ENCODE results near the gene HOXD13.

The HOXD13 gene

DNA sequence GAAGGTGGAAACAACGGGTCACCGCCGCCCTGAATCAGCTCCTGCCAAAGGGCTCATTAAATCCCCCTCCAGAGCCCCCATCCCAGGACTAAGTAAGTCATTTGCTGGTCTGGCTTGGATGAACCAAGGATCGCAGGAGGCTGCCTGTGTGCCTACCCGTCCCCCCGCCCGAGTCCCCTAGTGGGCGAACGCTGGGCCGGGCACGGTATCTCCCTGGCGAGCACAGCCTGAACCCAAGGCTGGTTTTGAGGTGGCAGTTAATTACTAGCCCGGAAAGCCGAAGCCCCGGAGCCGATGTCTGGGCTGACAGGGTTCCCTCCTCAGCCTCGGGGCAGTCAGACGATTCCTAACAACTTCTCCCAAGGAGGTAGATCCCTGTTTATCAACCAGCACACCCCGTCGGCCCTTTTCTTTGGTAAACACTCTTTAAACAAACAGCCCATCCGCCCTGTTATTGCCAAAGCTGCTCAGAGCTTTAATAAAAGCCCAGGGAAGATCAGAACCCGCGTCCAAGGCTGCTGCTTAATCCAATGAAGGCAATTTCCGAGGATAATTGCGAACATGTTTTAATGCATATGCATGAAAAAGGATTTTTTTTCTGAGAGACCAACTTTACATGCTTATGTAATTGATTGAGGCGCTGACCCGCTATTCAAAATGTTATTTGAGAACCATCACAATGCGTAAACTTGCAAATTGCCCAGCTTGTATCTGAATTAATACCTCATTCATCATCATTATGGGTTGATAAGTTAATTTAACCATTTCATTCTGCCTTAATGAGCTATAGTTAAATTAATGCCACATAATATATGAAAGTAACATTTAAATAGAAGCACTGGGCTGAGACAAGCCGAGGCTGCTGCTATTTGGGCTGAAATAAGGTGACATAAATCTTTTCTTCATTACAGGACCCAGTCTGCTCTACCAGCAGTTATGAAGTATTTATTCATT lies 19.3 kb upstream of the HOXD13 start (continued):
- TF ChIP-seq, protein P1, sequence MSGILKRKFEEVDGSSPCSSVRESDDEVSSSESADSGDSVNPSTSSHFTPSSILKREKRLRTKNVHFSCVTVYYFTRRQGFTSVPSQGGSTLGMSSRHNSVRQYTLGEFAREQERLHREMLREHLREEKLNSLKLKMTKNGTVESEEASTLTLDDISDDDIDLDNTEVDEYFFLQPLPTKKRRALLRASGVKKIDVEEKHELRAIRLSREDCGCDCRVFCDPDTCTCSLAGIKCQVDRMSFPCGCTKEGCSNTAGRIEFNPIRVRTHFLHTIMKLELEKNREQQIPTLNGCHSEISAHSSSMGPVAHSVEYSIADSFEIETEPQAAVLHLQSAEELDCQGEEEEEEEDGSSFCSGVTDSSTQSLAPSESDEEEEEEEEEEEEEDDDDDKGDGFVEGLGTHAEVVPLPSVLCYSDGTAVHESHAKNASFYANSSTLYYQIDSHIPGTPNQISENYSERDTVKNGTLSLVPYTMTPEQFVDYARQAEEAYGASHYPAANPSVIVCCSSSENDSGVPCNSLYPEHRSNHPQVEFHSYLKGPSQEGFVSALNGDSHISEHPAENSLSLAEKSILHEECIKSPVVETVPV (CRISPR knock-in tag; IDR thresholded peaks at IDR 0.05), result no peak
- no peak for TF ChIP-seq SNAI2 (CRISPR knock-in tag; IDR thresholded peaks at IDR 0.05)
- no peak for TF ChIP-seq ZFP3 (CRISPR knock-in tag; IDR thresholded peaks at IDR 0.05)
- no peak for TF ChIP-seq ARNTL (CRISPR knock-in tag; IDR thresholded peaks at IDR 0.05; ENCODE audit: borderline replicate concordance, low read depth)
- no peak for TF ChIP-seq PPARA (CRISPR knock-in tag; IDR thresholded peaks at IDR 0.05; ENCODE audit: borderline replicate concordance)
- no peak for TF ChIP-seq TCF4 (CRISPR knock-in tag; IDR thresholded peaks at IDR 0.05; ENCODE audit: borderline replicate concordance)
- TF ChIP-seq GLIS3 (CRISPR knock-in tag; IDR thresholded peaks at IDR 0.05), result no peak
- no peak for TF ChIP-seq ISL1 (CRISPR knock-in tag; IDR thresholded peaks at IDR 0.05)
- TF ChIP-seq ZFP30 (CRISPR knock-in tag; IDR thresholded peaks at IDR 0.05), result no peak
- TF ChIP-seq ZNF565 (CRISPR knock-in tag; conservative IDR thresholded peaks at IDR 0.05; ENCODE audit: low read depth), result no peak
- TF ChIP-seq, protein P2, sequence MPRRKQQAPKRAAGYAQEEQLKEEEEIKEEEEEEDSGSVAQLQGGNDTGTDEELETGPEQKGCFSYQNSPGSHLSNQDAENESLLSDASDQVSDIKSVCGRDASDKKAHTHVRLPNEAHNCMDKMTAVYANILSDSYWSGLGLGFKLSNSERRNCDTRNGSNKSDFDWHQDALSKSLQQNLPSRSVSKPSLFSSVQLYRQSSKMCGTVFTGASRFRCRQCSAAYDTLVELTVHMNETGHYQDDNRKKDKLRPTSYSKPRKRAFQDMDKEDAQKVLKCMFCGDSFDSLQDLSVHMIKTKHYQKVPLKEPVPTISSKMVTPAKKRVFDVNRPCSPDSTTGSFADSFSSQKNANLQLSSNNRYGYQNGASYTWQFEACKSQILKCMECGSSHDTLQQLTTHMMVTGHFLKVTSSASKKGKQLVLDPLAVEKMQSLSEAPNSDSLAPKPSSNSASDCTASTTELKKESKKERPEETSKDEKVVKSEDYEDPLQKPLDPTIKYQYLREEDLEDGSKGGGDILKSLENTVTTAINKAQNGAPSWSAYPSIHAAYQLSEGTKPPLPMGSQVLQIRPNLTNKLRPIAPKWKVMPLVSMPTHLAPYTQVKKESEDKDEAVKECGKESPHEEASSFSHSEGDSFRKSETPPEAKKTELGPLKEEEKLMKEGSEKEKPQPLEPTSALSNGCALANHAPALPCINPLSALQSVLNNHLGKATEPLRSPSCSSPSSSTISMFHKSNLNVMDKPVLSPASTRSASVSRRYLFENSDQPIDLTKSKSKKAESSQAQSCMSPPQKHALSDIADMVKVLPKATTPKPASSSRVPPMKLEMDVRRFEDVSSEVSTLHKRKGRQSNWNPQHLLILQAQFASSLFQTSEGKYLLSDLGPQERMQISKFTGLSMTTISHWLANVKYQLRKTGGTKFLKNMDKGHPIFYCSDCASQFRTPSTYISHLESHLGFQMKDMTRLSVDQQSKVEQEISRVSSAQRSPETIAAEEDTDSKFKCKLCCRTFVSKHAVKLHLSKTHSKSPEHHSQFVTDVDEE (CRISPR knock-in tag; IDR thresholded peaks at IDR 0.05), result no peak
- TF ChIP-seq CSDC2 (CRISPR knock-in tag; IDR thresholded peaks at IDR 0.05), result no peak

DNA sequence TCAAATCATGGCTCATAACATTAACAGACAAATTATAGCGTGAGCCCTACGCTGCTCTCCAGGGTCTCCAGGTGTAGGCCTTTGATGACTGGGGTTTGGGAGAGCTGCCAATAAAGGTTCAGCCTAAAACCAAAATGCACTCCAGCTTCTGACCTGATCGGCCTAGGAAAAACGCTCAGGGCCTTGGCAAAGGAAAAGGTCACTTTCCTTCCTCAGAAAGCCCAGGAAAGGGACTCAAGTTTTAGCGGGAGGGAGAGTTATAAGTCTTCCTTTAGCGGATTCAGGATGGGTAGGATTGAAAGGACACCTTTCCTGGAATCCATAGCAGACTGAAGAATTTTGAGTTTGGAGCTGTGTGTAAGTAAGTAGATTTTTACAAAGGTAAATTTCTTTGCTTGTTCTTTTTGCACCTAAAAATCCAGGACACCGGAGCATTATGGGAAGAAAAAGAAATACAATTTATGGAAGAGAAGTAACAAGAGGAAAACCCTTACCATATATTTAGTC lies 17.5 kb upstream of the HOXD13 start:
- ATAC-seq, result no peak
- TF ChIP-seq, protein P1 (CRISPR knock-in tag; IDR thresholded peaks at IDR 0.05), result no peak
- TF ChIP-seq BACH2 (CRISPR knock-in tag; IDR thresholded peaks at IDR 0.05; ENCODE audit: borderline replicate concordance), result no peak
- TF ChIP-seq OSR1 (CRISPR knock-in tag; IDR thresholded peaks at IDR 0.05), result no peak
- no peak for TF ChIP-seq ISL1 (CRISPR knock-in tag; IDR thresholded peaks at IDR 0.05)
- no peak for TF ChIP-seq RARB (CRISPR knock-in tag; IDR thresholded peaks at IDR 0.05)
- TF ChIP-seq ZNF70 (CRISPR knock-in tag; IDR thresholded peaks at IDR 0.05), result no peak
- TF ChIP-seq ZFP30 (CRISPR knock-in tag; IDR thresholded peaks at IDR 0.05), result no peak
- TF ChIP-seq TCF4 (CRISPR knock-in tag; IDR thresholded peaks at IDR 0.05; ENCODE audit: borderline replicate concordance), result no peak
- no peak for TF ChIP-seq ZNF565 (CRISPR knock-in tag; conservative IDR thresholded peaks at IDR 0.05; ENCODE audit: low read depth)

DNA sequence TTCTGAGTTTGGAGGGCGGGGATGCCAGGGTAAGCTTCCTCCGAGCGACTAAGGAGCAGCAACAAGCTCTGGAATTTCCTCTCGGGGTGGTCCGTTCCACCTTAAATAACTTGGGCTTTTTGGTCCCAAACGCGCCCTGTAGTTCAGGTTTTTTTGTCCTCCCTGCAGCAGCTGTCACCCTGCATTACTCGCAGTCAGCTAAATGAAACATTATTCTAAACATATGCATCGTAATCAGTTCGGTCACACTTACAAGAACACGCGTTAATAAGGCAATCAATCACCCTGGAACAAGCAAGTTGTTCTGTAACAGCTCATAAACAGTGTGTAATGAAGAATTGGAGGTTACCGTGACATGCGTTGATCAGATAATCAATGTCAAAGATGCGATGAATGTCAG lies 17.0 kb upstream of the HOXD13 start:
- ATAC-seq, result no peak
- TF ChIP-seq ZFP3 (CRISPR knock-in tag; IDR thresholded peaks at IDR 0.05) (no peak), SNAI2 (CRISPR knock-in tag; IDR thresholded peaks at IDR 0.05) (no peak), GLIS3 (CRISPR knock-in tag; IDR thresholded peaks at IDR 0.05) (no peak), TCF4 (CRISPR knock-in tag; IDR thresholded peaks at IDR 0.05; ENCODE audit: borderline replicate concordance) (no peak), ZNF565 (CRISPR knock-in tag; conservative IDR thresholded peaks at IDR 0.05; ENCODE audit: low read depth) (no peak), RARB (CRISPR knock-in tag; IDR thresholded peaks at IDR 0.05) (no peak), ZFP30 (CRISPR knock-in tag; IDR thresholded peaks at IDR 0.05) (no peak), BACH2 (CRISPR knock-in tag; IDR thresholded peaks at IDR 0.05; ENCODE audit: borderline replicate concordance) (no peak), CSDC2 (CRISPR knock-in tag; IDR thresholded peaks at IDR 0.05) (no peak), PPARA (CRISPR knock-in tag; IDR thresholded peaks at IDR 0.05; ENCODE audit: borderline replicate concordance) (no peak), ARNTL (CRISPR knock-in tag; IDR thresholded peaks at IDR 0.05; ENCODE audit: borderline replicate concordance, low read depth) (no peak), ZNF8 (CRISPR knock-in tag; IDR thresholded peaks at IDR 0.05) (no peak)
- TF ChIP-seq, protein P1 (CRISPR knock-in tag; IDR thresholded peaks at IDR 0.05), result no peak
- TF ChIP-seq, protein P3, sequence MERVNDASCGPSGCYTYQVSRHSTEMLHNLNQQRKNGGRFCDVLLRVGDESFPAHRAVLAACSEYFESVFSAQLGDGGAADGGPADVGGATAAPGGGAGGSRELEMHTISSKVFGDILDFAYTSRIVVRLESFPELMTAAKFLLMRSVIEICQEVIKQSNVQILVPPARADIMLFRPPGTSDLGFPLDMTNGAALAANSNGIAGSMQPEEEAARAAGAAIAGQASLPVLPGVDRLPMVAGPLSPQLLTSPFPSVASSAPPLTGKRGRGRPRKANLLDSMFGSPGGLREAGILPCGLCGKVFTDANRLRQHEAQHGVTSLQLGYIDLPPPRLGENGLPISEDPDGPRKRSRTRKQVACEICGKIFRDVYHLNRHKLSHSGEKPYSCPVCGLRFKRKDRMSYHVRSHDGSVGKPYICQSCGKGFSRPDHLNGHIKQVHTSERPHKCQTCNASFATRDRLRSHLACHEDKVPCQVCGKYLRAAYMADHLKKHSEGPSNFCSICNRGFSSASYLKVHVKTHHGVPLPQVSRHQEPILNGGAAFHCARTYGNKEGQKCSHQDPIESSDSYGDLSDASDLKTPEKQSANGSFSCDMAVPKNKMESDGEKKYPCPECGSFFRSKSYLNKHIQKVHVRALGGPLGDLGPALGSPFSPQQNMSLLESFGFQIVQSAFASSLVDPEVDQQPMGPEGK (CRISPR knock-in tag; IDR thresholded peaks at IDR 0.05; ENCODE audit: borderline replicate concordance), result no peak
- TF ChIP-seq, protein P4, sequence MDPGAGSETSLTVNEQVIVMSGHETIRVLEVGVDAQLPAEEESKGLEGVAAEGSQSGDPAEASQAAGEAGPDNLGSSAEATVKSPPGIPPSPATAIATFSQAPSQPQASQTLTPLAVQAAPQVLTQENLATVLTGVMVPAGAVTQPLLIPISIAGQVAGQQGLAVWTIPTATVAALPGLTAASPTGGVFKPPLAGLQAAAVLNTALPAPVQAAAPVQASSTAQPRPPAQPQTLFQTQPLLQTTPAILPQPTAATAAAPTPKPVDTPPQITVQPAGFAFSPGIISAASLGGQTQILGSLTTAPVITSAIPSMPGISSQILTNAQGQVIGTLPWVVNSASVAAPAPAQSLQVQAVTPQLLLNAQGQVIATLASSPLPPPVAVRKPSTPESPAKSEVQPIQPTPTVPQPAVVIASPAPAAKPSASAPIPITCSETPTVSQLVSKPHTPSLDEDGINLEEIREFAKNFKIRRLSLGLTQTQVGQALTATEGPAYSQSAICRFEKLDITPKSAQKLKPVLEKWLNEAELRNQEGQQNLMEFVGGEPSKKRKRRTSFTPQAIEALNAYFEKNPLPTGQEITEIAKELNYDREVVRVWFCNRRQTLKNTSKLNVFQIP (CRISPR knock-in tag; IDR thresholded peaks at IDR 0.05; ENCODE audit: borderline replicate concordance, low read depth), result no peak
- TF ChIP-seq, protein P2 (CRISPR knock-in tag; IDR thresholded peaks at IDR 0.05), result no peak
